ENCODE data around the gene ADPRH. TPM values are rescaled to one million over a fixed set of nuclear protein-coding genes. Genes with fewer than 3 reads are reported as not detected.

ADPRH gene
- total and polyA plus RNA-seq, 2 of the 4 experiments (the other 2 are of a cell fraction) = under 0.01 to 0.12 TPM

DNA sequence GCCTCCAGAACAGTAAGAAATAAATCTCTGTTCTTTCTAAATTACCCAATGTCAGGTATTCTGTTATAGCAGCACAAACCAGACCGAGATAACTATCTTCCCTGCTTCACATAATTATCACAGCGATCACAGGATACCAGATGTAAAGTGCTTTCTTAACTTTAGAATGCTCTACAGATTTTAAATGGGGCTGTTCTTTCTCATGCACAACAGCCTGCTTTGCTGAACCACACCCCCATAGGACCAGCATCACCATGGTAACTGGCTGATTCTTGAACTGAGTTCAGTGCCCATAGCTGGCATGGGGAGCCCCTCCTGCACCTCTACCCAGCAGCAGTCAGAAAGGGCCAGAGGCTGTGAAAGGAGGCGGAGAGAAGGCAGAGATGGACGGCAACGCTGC, 27.7 kb upstream of the ADPRH start:
- no peak overlapping the region for H3K4ac ChIP-seq (ENCODE audit: low read depth, low read length)
- H3K4me3 ChIP-seq (ENCODE audit: insufficient read depth, low read depth, low read length) = no peak overlapping the region
- H4K20me1 ChIP-seq (ENCODE audit: insufficient read depth, low read length) = no peaks in the 10 kb centered on the region
- ATAC-seq (ENCODE audit: low read depth) (no peak), DNase-seq (no peak)
- H2BK120ac ChIP-seq (ENCODE audit: low read depth, low read length) = no peak overlapping the region
- no TSS peak for BruUV-seq (replicated peaks)
- no peaks in the 10 kb centered on the region for H3K79me1 ChIP-seq (ENCODE audit: low read depth in 1 of 2, low read length in 2 of 2)
- no peak overlapping the region for H4K8ac ChIP-seq (ENCODE audit: low read depth in 2 of 2, low read length in 2 of 2)
- no peak overlapping the region for H3K9ac ChIP-seq (ENCODE audit: low read depth, low read length)
- H3K9me1 ChIP-seq (ENCODE audit: insufficient read depth, low read length) = no peaks in the 10 kb centered on the region
- no peak overlapping the region for H2BK5ac ChIP-seq (ENCODE audit: low read depth, low read length, poor library complexity, severe bottlenecking)
- H3K14ac ChIP-seq (replicated peaks; ENCODE audit: low read depth, low read length) = no peak overlapping the region
- H2AK9ac ChIP-seq (replicated peaks; ENCODE audit: low read depth, low read length, poor library complexity) = no peak overlapping the region
- H3K27ac ChIP-seq (ENCODE audit: insufficient read depth, low read length) = no peak overlapping the region
- ChIA-PET POLR2A (ENCODE audit: unreplicated experiment) (no interaction called here), CTCF (no interaction called here)
- H4K5ac ChIP-seq (ENCODE audit: low read depth, low read length) = no peak overlapping the region
- no peak overlapping the region for H3K4me2 ChIP-seq (ENCODE audit: low read depth, low read length)
- no peaks in the 10 kb centered on the region for H3K4me1 ChIP-seq (ENCODE audit: control insufficient read depth, insufficient read depth, low read length)
- in situ Hi-C loops (cut with MboI; ENCODE audit: low sequenced_read_pairs) (no loop called here), dilution Hi-C loops (cut with HindIII; ENCODE audit: low sequenced_read_pairs, unreplicated experiment) (no loop called here), intact Hi-C loops (cut with micrococcal nuclease) (no loop called here)
- no peaks in the 10 kb centered on the region for H3K9me3 ChIP-seq (ENCODE audit: control insufficient read depth, insufficient read depth, low read length)
- H2BK20ac ChIP-seq (ENCODE audit: low read depth, low read length) = no peak overlapping the region
- WGBS, 2 experiments (ENCODE audit: extremely low coverage in 2 of 2, insufficient read length in 1 of 2) = no CpG with 5 or more reads among the region's 5 CpGs
- no peak overlapping the region for H3K18ac ChIP-seq (ENCODE audit: low read depth, low read length)
- H3K36me3 ChIP-seq (ENCODE audit: control insufficient read depth, insufficient read depth, low read length) = no peaks in the 10 kb centered on the region
- H3K56ac ChIP-seq (ENCODE audit: extremely low read depth, insufficient read depth, low read length) = no peak overlapping the region
- H4K91ac ChIP-seq (ENCODE audit: insufficient read depth, low read depth, low read length) = no peak overlapping the region
- TF ChIP-seq BHLHE40 (IDR thresholded peaks at IDR 0.05; ENCODE audit: low read depth, low read length) = no peak
- TF ChIP-seq CTCF (conservative IDR thresholded peaks at IDR 0.05; ENCODE audit: low read depth, low read length) = no peak
- TF ChIP-seq SMC3 (IDR thresholded peaks at IDR 0.05; ENCODE audit: low read depth, low read length) = no peak
- TF ChIP-seq NFE2L2 (IDR thresholded peaks at IDR 0.05; ENCODE audit: low read depth, low read length) = no peak
- no peak for TF ChIP-seq CHD1 (IDR thresholded peaks at IDR 0.05; ENCODE audit: low read depth, low read length)
- TF ChIP-seq MAFK (IDR thresholded peaks at IDR 0.05; ENCODE audit: low read depth, low read length) = no peak
- TF ChIP-seq CEBPB (IDR thresholded peaks at IDR 0.05; ENCODE audit: low read depth, low read length) = no peak
- no peak for TF ChIP-seq RAD21 (IDR thresholded peaks at IDR 0.05; ENCODE audit: low read length)
- no peak for TF ChIP-seq FOS (IDR thresholded peaks at IDR 0.05; ENCODE audit: low read depth, low read length)
- no peak for TF ChIP-seq RFX5 (IDR thresholded peaks at IDR 0.05; ENCODE audit: low read depth, low read length)
- no peak for TF ChIP-seq RCOR1 (IDR thresholded peaks at IDR 0.05; ENCODE audit: insufficient replicate concordance, low read length)
- TF ChIP-seq ELK1 (IDR thresholded peaks at IDR 0.05; ENCODE audit: borderline replicate concordance, low read depth, low read length) = no peak
- H3K27me3 ChIP-seq (ENCODE audit: control insufficient read depth, insufficient read depth, low read length) = peaks cover 13% of the 10 kb centered on the region
- no peak overlapping the region for H3K23ac ChIP-seq (ENCODE audit: low read depth, low read length)
- no peak overlapping the region for H2BK15ac ChIP-seq (ENCODE audit: low read depth, low read length)
- no peak overlapping the region for H2AK5ac ChIP-seq (ENCODE audit: low read depth, low read length)
- no peak overlapping the region for H2AFZ ChIP-seq (replicated peaks; ENCODE audit: low read length, poor library complexity)
